Endothelial cell (in vitro differentiated cells): ENCODE measurements around the gene SPTBN4. TPM values are rescaled to one million over a fixed set of nuclear protein-coding genes. Genes with fewer than 3 reads are reported as not detected.

ENCODE experiments used
- DNase-seq: peaks from one replicate; pipeline ENCODE4 v3.0.0; 2021; ENCODE audit warnings: low spot score
- H3K27ac Mint-ChIP-seq: one replicate; pipeline ENCODE4 v1.8.0; 2021; ENCODE audit warnings: mixed read lengths, inconsistent platforms; ENCODE audit not compliant: unreplicated experiment
- H3K27me3 Mint-ChIP-seq: one replicate; pipeline ENCODE4 v1.8.0; 2021; ENCODE audit warnings: mild to moderate bottlenecking, moderate library complexity, mixed read lengths, inconsistent platforms; ENCODE audit not compliant: unreplicated experiment
- H3K36me3 Mint-ChIP-seq: one replicate; pipeline ENCODE4 v1.8.0; 2021; ENCODE audit warnings: mild to moderate bottlenecking, low read depth, mixed read lengths, inconsistent platforms; ENCODE audit not compliant: unreplicated experiment
- H3K4me1 Mint-ChIP-seq: one replicate; pipeline ENCODE4 v1.8.0; 2021; ENCODE audit warnings: mild to moderate bottlenecking, mixed read lengths, inconsistent platforms; ENCODE audit not compliant: unreplicated experiment
- H3K4me3 Mint-ChIP-seq: one replicate; pipeline ENCODE4 v1.8.0; 2021; ENCODE audit warnings: mild to moderate bottlenecking, mixed read lengths, inconsistent platforms; ENCODE audit not compliant: unreplicated experiment
- H3K9me3 Mint-ChIP-seq: one replicate; pipeline ENCODE4 v1.8.0; 2021; ENCODE audit warnings: mixed read lengths, inconsistent platforms; ENCODE audit not compliant: unreplicated experiment
- CTCF ChIP-seq: fragments of 200-600 bp; sonication (generic); IDR thresholded peaks from one replicate; pipeline ENCODE4 v1.5.0; 2021; ENCODE audit warnings: antibody characterized with exemption; ENCODE audit not compliant: unreplicated experiment
- total RNA-seq: library from RNA; stranded (reverse); fragmentation: NEBNext Ultra II Directional; extraction: Animal tissue kit (Norgen Biotek cat#: 25700); gene quantifications from one replicate; pipeline ENCODE4 v1.2.1, GENCODE V29; 2021; ENCODE audit not compliant: unreplicated experiment

Gene SPTBN4
- total RNA-seq, 1 donor from 2014 or later, result 0.49 TPM

- Mint-ChIP-seq H3K9me3 (no peaks in the 10 kb centered on the region), H3K27ac (no peak overlapping the region), H3K4me3 (no peak overlapping the region), H3K4me1 (peaks cover 2% of the 10 kb centered on the region), H3K27me3 (peaks cover 15% of the 10 kb centered on the region), H3K36me3 (no peaks in the 10 kb centered on the region)
- TF ChIP-seq CTCF, result no peak
- DNase-seq, result peak; percentile 84
These were observed 82.4 kb downstream of the SPTBN4 start for GRCh38 chr19:40549007-40549708.

GRCh38 chr19:40550951-40551350 is 84.2 kb downstream of the SPTBN4 start:
- H3K27me3 Mint-ChIP-seq, result peaks cover 24% of the 10 kb centered on the region
- H3K27ac Mint-ChIP-seq, result no peak overlapping the region
- H3K4me1 Mint-ChIP-seq, result peaks cover 2% of the 10 kb centered on the region
- no peak for DNase-seq
- H3K4me3 Mint-ChIP-seq, result no peak overlapping the region
- H3K36me3 Mint-ChIP-seq, result peaks cover 3% of the 10 kb centered on the region
- no peak for TF ChIP-seq CTCF
- no peaks in the 10 kb centered on the region for H3K9me3 Mint-ChIP-seq

GRCh38 chr19:40552848-40553247 is 86.0 kb downstream of the SPTBN4 start:
- H3K27ac Mint-ChIP-seq, result no peak overlapping the region
- no peak for DNase-seq
- H3K4me3 Mint-ChIP-seq, result no peak overlapping the region
- H3K9me3 Mint-ChIP-seq, result no peaks in the 10 kb centered on the region
- H3K27me3 Mint-ChIP-seq, result peaks cover 26% of the 10 kb centered on the region
- no peak for TF ChIP-seq CTCF
- H3K4me1 Mint-ChIP-seq, result peaks cover 2% of the 10 kb centered on the region
- peaks cover 3% of the 10 kb centered on the region for H3K36me3 Mint-ChIP-seq

DNA sequence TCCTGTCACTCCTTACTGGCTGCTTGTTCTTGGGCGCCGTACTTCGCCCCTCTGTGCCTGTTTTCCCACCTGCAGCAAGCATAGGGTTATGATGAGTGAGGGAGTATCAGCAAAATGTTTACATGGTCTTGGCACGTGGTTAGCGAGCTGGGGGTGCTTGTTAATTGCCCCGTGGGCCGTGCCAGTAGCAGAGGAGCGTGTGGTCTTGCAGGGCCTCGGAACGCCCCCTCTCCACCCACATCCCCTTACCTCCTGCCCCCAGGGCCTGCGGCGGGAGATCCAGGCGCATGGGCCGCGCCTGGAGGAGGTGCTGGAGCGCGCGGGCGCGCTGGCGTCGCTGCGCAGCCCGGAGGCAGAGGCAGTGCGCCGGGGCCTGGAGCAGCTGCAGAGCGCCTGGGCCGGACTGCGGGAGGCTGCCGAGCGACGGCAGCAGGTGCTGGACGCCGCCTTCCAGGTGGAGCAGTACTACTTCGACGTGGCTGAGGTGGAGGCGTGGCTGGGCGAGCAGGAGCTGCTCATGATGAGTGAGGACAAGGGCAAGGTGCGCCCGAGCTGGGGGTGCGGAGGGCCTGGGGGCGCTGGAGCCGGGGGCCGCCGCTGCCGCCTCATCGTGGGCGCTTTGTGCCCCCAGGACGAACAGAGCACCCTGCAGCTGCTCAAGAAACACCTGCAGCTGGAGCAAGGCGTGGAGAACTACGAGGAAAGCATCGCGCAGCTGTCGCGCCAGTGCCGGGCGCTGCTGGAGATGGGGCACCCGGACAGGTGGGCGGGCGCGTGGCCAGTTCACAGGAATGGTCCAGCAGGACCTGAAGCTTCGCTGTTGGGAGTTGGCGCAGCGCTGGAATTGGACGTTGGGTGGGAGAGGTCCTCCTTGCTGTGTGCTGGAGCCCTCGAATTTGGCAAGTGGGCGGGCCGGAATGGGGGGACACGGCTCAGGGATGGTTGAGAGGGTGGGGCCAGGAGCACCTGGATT is 87.4 kb downstream of the SPTBN4 start:
- H3K27me3 Mint-ChIP-seq, result peaks cover 23% of the 10 kb centered on the region
- no peaks in the 10 kb centered on the region for H3K9me3 Mint-ChIP-seq
- DNase-seq, result no peak
- no peak for TF ChIP-seq CTCF
- H3K4me1 Mint-ChIP-seq, result no peaks in the 10 kb centered on the region
- no peak overlapping the region for H3K27ac Mint-ChIP-seq
- H3K4me3 Mint-ChIP-seq, result no peak overlapping the region
- peaks cover 3% of the 10 kb centered on the region for H3K36me3 Mint-ChIP-seq
